Ovary (tissue), 9 donors: ENCODE measurements around the gene TJP1. TPM values are rescaled to one million over a fixed set of nuclear protein-coding genes. Genes with fewer than 3 reads are reported as not detected.

Source experiments
- DNase-seq, 5 donors: peaks; one replicate each; pipeline ENCODE4 v3.0.0-alpha.2; 2019 to 2020
- H3K27ac ChIP-seq, 2 donors: fragments of 200-600 bp; one replicate each; pipeline versions ENCODE4 v1.5.1 to v1.8.0; 2019 to 2022
- H3K27me3 ChIP-seq: fragments of 200-600 bp; one replicate; pipeline ENCODE4 v1.8.0; 2022
- H3K36me3 ChIP-seq: fragments of 200-600 bp; sonication (generic); one replicate; pipeline ENCODE4 v1.5.1; 2019
- H3K4me1 ChIP-seq: one replicate; pipeline ENCODE4 v1.8.1; 2013; ENCODE audit warnings: mild to moderate bottlenecking, moderate library complexity; ENCODE audit not compliant: insufficient read depth
- H3K4me3 ChIP-seq: fragments of 200-600 bp; sonication (generic); one replicate; pipeline ENCODE4 v1.5.1; 2017
- H3K9me3 ChIP-seq, 2 donors: fragments of 200-600 bp in 1 of 2; sonication (generic) in 1 of 2; one replicate each; pipeline versions ENCODE4 v1.5.1 to v1.8.1; 2013 to 2019; ENCODE audit warnings: mild to moderate bottlenecking in 1 of 2, moderate library complexity in 1 of 2
- EP300 ChIP-seq: sonication (generic); formaldehyde crosslinking; IDR thresholded peaks from one replicate; pipeline ENCODE4 v1.6.1; 2017; ENCODE audit warnings: antibody characterized with exemption
- POLR2A ChIP-seq: fragments of 450-650 bp; IDR thresholded peaks from one replicate; pipeline ENCODE4 v1.6.1; 2017; ENCODE audit warnings: antibody characterized with exemption, mild to moderate bottlenecking, moderate library complexity
- WGBS, 3 donors: extraction: QIAGEN DNeasy Blood & Tissue Kit in 1 of 3; methylation state at CpG; one replicate each; pipeline versions ENCODE4 v1.1.5 to v1.1.7; 2013 to 2017; 5-methylcytosine and 5-hydroxymethylcytosine counted together
- intact Hi-C, 4 donors: fragments of 100-400 bp; cut with DNase I; formaldehyde crosslinking; loops; one replicate each; pipeline versions ENCODE4 v1.11.0 to v1.15.1; 2022 to 2023
- polyA plus RNA-seq, 2 donors: library from polyadenylated mRNA; stranded (reverse); fragments of 200-250 nt in 1 of 2; fragments of 350-450 nt in 1 of 2; fragmentation: Illumina TruSeq in 1 of 2; extraction: RNeasy Lipid Tissue Mini Kit (QIAGEN cat#74804) in 1 of 2; gene quantifications; one replicate each; pipeline ENCODE4 v1.2.3, GENCODE V29; 2013 to 2014
- total RNA-seq, 7 donors: library from RNA; depleted of rRNA in 2 of 7; stranded (reverse); fragments of >200 nt in 2 of 7; fragmentation: NEBNext Ultra II Directional in 3 of 7; extraction: Animal tissue kit (Norgen Biotek cat#: 25700) in 3 of 7; gene quantifications; one replicate each; pipeline versions ENCODE4 v1.1.0 to v1.2.4, GENCODE V29; 2016 to 2023
- TF ChIP-seq, protein P1 (sequence below), 3 donors: fragments of 450-650 bp in 2 of 3; fragments of 200-600 bp in 1 of 3; IDR thresholded peaks; one replicate each; pipeline versions ENCODE4 v1.5.1 to v1.8.0; 2016 to 2022; ENCODE audit warnings: antibody characterized with exemption in 3 of 3, mild to moderate bottlenecking in 1 of 3
- donor health status: DM: no; HTN: no; CAD: no; lungs with moderate emphysema.
- donor health status: DM: no; HTN: no; CAD: no.
- donor health status: Bipolar disorder and iron deficiency.
- donor health status: DM: yes; HTN: yes; CAD: no.
- donor health status: DM: no; HTN: no; CAD: no.
- donor health status: DM: yes; HTN: yes; CAD: no.

Gene TJP1
- total and polyA plus RNA-seq, 9 donors = 25.3 to 150 (median 70.1) TPM

- Histone ChIP-seq H3K27ac (no peak overlapping the region), H3K4me3 (no peak overlapping the region), H3K9me3 (no peaks in the 10 kb centered on the region), H3K36me3 (no peaks in the 10 kb centered on the region), H3K27me3 (no peaks in the 10 kb centered on the region), H3K4me1 (peaks cover 7% of the 10 kb centered on the region)
- intact Hi-C loops = no loop called here
- no peak for DNase-seq
- WGBS, 3 donors = 96 to 98% (median 98%) methylated on average over 3 of the region's 3 CpGs
- TF ChIP-seq, protein P1, sequence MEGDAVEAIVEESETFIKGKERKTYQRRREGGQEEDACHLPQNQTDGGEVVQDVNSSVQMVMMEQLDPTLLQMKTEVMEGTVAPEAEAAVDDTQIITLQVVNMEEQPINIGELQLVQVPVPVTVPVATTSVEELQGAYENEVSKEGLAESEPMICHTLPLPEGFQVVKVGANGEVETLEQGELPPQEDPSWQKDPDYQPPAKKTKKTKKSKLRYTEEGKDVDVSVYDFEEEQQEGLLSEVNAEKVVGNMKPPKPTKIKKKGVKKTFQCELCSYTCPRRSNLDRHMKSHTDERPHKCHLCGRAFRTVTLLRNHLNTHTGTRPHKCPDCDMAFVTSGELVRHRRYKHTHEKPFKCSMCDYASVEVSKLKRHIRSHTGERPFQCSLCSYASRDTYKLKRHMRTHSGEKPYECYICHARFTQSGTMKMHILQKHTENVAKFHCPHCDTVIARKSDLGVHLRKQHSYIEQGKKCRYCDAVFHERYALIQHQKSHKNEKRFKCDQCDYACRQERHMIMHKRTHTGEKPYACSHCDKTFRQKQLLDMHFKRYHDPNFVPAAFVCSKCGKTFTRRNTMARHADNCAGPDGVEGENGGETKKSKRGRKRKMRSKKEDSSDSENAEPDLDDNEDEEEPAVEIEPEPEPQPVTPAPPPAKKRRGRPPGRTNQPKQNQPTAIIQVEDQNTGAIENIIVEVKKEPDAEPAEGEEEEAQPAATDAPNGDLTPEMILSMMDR (IDR thresholded peaks at IDR 0.05) = no peak
- TF ChIP-seq POLR2A (no peak), EP300 (no peak)
Observed at GRCh38 chr15:29838352-29839010, 16.2 kb upstream of the TJP1 start.

DNA sequence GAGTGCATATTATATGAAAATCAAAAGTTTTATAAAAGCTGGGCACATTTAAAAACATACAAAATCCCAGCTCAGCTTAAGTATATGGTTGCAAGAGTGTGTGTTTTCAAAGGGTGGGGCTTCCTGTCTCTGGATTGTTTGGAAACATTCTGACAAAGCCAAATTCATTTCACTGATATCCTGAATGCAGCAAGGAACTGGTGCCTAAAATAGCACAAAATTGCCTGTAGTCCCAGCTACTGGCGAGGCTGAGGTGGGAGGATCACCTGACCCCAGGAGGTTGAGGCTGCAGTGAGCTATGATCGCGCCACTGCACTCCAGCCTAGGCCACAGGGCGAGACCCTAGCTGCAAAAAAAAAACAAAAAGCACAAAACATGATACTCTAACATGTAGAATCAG lies 13.0 kb upstream of the TJP1 start:
- Histone ChIP-seq H3K4me3 (no peak overlapping the region), H3K4me1 (peaks cover 1% of the 10 kb centered on the region), H3K36me3 (no peaks in the 10 kb centered on the region), H3K9me3 (no peaks in the 10 kb centered on the region), H3K27me3 (no peaks in the 10 kb centered on the region), H3K27ac (no peak overlapping the region)
- intact Hi-C loops = no loop called here
- 20 to 40% (median 25%) methylated on average over 4 of the region's 4 CpGs for WGBS, 3 donors
- no peak for DNase-seq
- no peak for TF ChIP-seq EP300
- TF ChIP-seq, protein P1 (IDR thresholded peaks at IDR 0.05) = no peak
- no peak for TF ChIP-seq POLR2A

DNA sequence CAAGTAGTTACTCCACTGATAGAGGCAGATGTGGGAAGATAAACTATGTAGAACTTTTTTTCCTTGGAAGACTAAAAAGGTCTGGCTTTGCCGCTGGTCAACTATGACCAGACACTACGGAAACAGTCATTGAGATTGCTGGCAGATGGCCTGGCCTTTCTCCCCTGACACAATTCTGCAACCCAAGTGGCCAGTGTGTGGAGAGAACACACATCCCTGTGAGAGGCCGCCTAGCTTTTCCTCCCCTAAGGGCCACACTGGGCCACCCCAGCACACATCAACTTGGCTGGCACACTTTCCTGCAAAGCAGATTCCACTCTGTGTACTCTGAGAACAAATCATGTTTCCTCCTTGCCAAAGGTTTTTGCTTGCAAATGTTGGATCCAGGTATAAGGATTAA lies 10.4 kb upstream of the TJP1 start:
- Histone ChIP-seq H3K4me1 (peaks cover 1% of the 10 kb centered on the region), H3K27me3 (no peaks in the 10 kb centered on the region), H3K27ac (no peak overlapping the region), H3K4me3 (no peak overlapping the region), H3K9me3 (no peaks in the 10 kb centered on the region), H3K36me3 (no peaks in the 10 kb centered on the region)
- WGBS, 3 donors = 97 to 100% (median 98%) methylated on average over 3 of the region's 3 CpGs
- TF ChIP-seq, protein P1 (IDR thresholded peaks at IDR 0.05) = no peak
- TF ChIP-seq POLR2A = no peak
- TF ChIP-seq EP300 = no peak
- intact Hi-C loops = no loop called here
- no peak for DNase-seq

DNA sequence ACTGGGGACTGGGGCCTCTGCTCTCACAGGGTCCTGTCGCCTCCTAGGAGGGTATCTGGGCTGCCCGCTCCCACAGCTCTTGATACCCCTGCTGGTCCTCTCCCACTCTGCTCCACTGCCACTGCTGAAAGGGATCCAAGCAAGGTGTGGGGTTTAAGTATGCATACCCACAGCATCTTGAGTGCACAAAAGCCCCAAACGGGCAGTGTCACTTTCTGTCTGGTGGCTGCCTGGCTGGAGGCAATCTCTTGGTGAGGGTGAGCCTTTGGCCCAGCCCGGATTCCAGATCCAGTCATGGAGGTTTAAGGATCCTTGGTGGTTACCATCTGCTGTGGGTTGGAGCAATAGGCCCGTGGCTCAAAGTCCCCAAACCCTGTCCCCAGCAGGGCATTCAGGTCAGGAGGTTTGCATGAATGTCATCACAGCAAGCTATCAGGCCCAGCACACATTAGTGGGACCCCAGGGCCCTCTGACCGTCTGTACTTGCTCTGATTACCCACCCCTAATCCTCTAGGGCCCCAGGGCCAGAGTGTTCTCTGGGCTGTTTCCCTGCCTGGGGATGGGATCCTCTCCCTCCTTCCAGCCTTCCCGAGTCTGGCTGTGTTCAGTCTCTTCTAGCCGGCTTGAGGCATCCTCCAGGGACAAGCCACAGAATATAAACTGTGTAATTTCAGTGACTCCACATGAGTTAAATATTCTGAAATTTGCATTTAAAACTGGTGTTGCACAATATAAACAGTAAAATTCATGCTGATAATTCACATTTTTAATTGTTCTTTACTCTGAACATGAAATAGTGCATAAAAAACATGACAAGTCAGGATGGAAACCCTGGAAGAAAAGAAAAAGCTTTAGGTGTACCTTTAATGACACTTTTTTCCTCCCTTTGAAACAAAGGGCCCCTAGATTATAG lies 4.9 kb upstream of the TJP1 start:
- no peak overlapping the region for H3K4me3 ChIP-seq
- DNase-seq = no peak
- WGBS, 3 donors = 85 to 86% (median 86%) methylated on average over 8 of the region's 8 CpGs
- H3K36me3 ChIP-seq = no peaks in the 10 kb centered on the region
- TF ChIP-seq EP300 (no peak), POLR2A (no peak)
- TF ChIP-seq, protein P1 (IDR thresholded peaks at IDR 0.05) = no peak
- intact Hi-C loops = no loop called here
- peaks cover 4% of the 10 kb centered on the region for H3K4me1 ChIP-seq
- no peaks in the 10 kb centered on the region for H3K27me3 ChIP-seq
- H3K9me3 ChIP-seq = no peaks in the 10 kb centered on the region
- H3K27ac ChIP-seq = no peak overlapping the region
